ENCODE results near the gene TEX55.

DNA sequence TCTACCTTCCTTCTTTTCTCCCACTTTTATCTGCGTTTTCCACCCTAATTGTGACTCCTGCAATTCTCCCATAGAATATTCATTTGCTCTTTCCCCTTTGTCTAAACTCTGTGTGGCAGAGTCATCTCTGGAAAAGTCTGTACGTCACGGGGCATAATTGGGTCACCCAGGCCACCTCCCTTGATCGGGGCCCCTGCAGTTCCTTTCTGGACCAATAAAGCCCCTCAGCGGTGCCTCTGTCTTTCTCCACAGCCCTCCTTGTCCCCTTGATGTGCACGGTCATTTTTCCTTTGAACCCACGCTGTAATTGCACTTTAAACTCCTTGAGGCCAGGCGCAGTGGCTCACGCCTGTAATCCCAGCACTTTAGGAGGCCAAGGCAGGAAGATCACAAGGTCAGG, 38.1 kb downstream of the TEX55 start:
- TF ChIP-seq CTCF (IDR thresholded peaks at IDR 0.05) (no peak), POLR2A (IDR thresholded peaks at IDR 0.05) (no peak)
